ENCODE results near the gene STAMBP. TPM values are rescaled to one million over a fixed set of nuclear protein-coding genes. Genes with fewer than 3 reads are reported as not detected.

The STAMBP gene
- total and polyA plus RNA-seq, 2 of the 13 experiments (the other 11 are each of a cell fraction or from before 2014, with no cell fraction given), result 49.6 to 53.2 TPM

DNA sequence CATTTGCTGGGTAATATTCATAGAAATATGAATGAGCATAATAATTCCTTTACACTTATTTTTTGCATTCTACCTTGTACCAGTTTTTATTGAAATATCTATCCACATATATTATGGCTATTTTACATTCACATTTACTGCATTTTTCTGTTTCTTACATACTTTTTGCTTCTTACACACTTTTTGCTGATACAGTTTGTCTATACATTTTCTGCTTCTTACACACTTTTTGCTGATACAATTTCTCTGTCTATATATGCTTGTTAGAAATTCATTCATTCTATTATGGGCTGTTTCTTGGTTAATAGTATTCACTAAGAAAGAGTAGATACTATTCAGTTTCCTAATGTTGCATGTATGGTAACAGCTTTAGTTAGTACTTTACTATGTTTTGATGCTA lies 16.9 kb upstream of the STAMBP start:
- no peak for FAIRE-seq
- ATAC-seq, result no peak
- CTCF ChIA-PET (ENCODE audit: low intra/inter-chr PET ratio, low total read pairs), result no interaction called here
- Histone ChIP-seq H3K9ac (ENCODE audit: insufficient read depth, low read depth, low read length) (no peak overlapping the region), H3K36me3 (replicated peaks in 1 of 2; ENCODE audit: control insufficient read depth in 1 of 2, insufficient read depth in 2 of 2, low read length in 2 of 2) (no peaks in the 10 kb centered on the region), H2AFZ (ENCODE audit: low read length) (no peak overlapping the region), H4K20me1 (ENCODE audit: insufficient read depth, low read length) (no peaks in the 10 kb centered on the region), H3K9me3 (ENCODE audit: low read length) (no peaks in the 10 kb centered on the region), H3K4me2 (ENCODE audit: low read depth, low read length) (no peak overlapping the region), H3K27ac (ENCODE audit: extremely low read length, insufficient read depth, low read length) (no peak overlapping the region), H3K27me3 (ENCODE audit: control insufficient read depth in 1 of 2, insufficient read depth in 2 of 2, low read length in 2 of 2) (peaks cover 0 to 15% of the 10 kb centered on the region in 2 experiments; a peak in 3 of 5 replicates), H3K4me1 (ENCODE audit: insufficient read depth, low read length) (peaks cover 10% of the 10 kb centered on the region; the same call in 1 of the 2 replicates), H3K79me2 (ENCODE audit: insufficient read depth, low read length) (no peaks in the 10 kb centered on the region), H3K4me3 (replicated peaks in 1 of 3; ENCODE audit: insufficient read depth in 1 of 3, low read depth in 2 of 3, low read length in 3 of 3) (no peak overlapping the region)
- TF ChIP-seq ZFAT (CRISPR knock-in tag; conservative IDR thresholded peaks at IDR 0.05), result no peak
- TF ChIP-seq MAFF (IDR thresholded peaks at IDR 0.05; ENCODE audit: low read depth, low read length), result no peak; the same call in 1 of the 2 replicates
- no peak for TF ChIP-seq ZUFSP (CRISPR knock-in tag; IDR thresholded peaks at IDR 0.05; ENCODE audit: borderline replicate concordance)
- TF ChIP-seq IKZF1 (IDR thresholded peaks at IDR 0.05), result no peak
- no peak for TF ChIP-seq RFX3 (CRISPR knock-in tag; IDR thresholded peaks at IDR 0.05)
- TF ChIP-seq FUBP1 (CRISPR knock-in tag; IDR thresholded peaks at IDR 0.05; ENCODE audit: borderline replicate concordance), result no peak
- TF ChIP-seq TEF (CRISPR knock-in tag; IDR thresholded peaks at IDR 0.05), result no peak
- TF ChIP-seq, protein P1, sequence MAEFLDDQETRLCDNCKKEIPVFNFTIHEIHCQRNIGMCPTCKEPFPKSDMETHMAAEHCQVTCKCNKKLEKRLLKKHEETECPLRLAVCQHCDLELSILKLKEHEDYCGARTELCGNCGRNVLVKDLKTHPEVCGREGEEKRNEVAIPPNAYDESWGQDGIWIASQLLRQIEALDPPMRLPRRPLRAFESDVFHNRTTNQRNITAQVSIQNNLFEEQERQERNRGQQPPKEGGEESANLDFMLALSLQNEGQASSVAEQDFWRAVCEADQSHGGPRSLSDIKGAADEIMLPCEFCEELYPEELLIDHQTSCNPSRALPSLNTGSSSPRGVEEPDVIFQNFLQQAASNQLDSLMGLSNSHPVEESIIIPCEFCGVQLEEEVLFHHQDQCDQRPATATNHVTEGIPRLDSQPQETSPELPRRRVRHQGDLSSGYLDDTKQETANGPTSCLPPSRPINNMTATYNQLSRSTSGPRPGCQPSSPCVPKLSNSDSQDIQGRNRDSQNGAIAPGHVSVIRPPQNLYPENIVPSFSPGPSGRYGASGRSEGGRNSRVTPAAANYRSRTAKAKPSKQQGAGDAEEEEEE (CRISPR knock-in tag; IDR thresholded peaks at IDR 0.05; ENCODE audit: borderline replicate concordance), result no peak
- TF ChIP-seq ZNF574 (CRISPR knock-in tag; IDR thresholded peaks at IDR 0.05), result no peak
- no peak for TF ChIP-seq HOXA7 (CRISPR knock-in tag; IDR thresholded peaks at IDR 0.05)
- TF ChIP-seq ZNF10 (CRISPR knock-in tag; IDR thresholded peaks at IDR 0.05; ENCODE audit: borderline replicate concordance, low read depth), result no peak
- TF ChIP-seq SCMH1 (CRISPR knock-in tag; IDR thresholded peaks at IDR 0.05; ENCODE audit: borderline replicate concordance), result no peak
- TF ChIP-seq YEATS2 (CRISPR knock-in tag; IDR thresholded peaks at IDR 0.05; ENCODE audit: borderline replicate concordance), result no peak
- DNase-seq (ENCODE audit: low spot score), result no peak
- POLR2A ChIA-PET, result no interaction called here
- intact Hi-C loops (cut with micrococcal nuclease; ENCODE audit: unreplicated experiment) (no loop called here), in situ Hi-C loops (cut with HindIII; ENCODE audit: extremely low pct_ligation_motif_present, low pct_unique_long_range_greater_than_20kb) (no loop called here)
- no TSS peak for BruUV-seq (replicated peaks)
